PFSK-1 (cell line): ENCODE results near the gene CC2D1A.

Source experiments
- FOXP2 ChIP-seq: optimal IDR thresholded peaks from 2 replicates; pipeline ENCODE3; 2011; ENCODE audit warnings: borderline replicate concordance, control low read depth, inconsistent platforms; ENCODE audit not compliant: insufficient read depth; ENCODE audit errors: extremely low read length, extremely low read depth
- POLR2AphosphoS5 ChIP-seq: IDR thresholded peaks from 2 replicates; pipeline ENCODE4 v1.6.1; 2012; ENCODE audit warnings: low read depth, mild to moderate bottlenecking, control low read depth, low read length, moderate library complexity
- REST ChIP-seq, 2 experiments: IDR thresholded peaks; 2 replicates each; pipeline versions ENCODE4 v1.6.1 to v1.8.0; 2011 to 2012; ENCODE audit warnings: low read depth in 2 of 2, low read length in 2 of 2, control low read depth in 1 of 2, inconsistent platforms in 1 of 2, mild to moderate bottlenecking in 1 of 2, moderate library complexity in 1 of 2; ENCODE audit not compliant: insufficient read depth in 1 of 2
- SIN3A ChIP-seq: IDR thresholded peaks from 2 replicates; pipeline ENCODE4 v1.6.1; 2012; ENCODE audit warnings: mild to moderate bottlenecking, low read length, moderate library complexity, borderline replicate concordance; ENCODE audit not compliant: insufficient read depth
- TAF1 ChIP-seq: IDR thresholded peaks from 2 replicates; pipeline ENCODE4 v1.6.1; 2012; ENCODE audit warnings: low read length, control low read depth, borderline replicate concordance; ENCODE audit not compliant: insufficient read depth

DNA sequence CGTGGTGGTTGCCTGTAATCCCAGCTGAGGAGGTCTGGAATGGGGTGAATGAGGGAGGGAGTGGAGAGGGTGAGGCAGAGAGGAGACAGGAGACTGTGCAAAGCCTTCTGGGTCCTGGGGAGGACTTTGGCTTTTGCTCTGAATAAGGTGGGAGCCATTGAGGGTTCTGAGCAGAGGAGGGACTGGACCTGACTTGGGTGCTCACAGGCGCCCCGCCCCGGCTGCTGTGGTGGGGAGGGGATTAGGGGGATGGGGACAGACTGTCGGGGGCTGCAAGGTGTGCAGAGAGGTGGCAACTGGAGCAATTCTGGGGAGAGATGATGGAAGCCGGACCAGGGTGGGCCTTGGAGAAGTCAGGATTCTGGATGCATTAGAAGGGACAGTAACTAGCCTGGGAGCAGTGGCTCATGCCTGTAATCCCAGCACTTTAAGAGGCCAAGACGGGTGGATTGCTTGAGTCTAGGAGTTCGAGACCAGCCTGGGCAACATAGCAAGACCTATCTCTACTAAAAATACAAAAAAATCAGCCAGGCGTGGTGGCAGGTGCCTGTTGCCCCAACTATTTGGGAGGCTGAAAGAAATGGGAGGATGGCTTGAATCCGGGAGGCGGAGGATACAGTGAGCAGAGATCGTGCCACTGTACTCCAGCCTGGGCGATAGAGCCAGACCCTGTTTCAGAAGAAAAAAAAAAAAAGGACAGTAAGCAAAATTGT is 45.2 kb upstream of the CC2D1A start:
- TF ChIP-seq TAF1 (no peak), SIN3A (no peak), REST (IDR thresholded peaks at IDR 0.05; ENCODE audit: insufficient read depth in 1 of 2, low read depth in 2 of 2, low read length in 2 of 2) (no peak), POLR2AphosphoS5 (no peak), FOXP2 (no peak)
